ENCODE data around the gene STX16. TPM values are rescaled to one million over a fixed set of nuclear protein-coding genes. Genes with fewer than 3 reads are reported as not detected.

STX16 gene
- total RNA-seq, 1 donor from 2014 or later = 57.0 TPM

GRCh38 chr20:58660855-58661597, 9.9 kb downstream of the STX16 start:
- Histone ChIP-seq H3K27me3 (no peaks in the 10 kb centered on the region), H3K4me3 (no peak overlapping the region), H3K9me3 (no peaks in the 10 kb centered on the region), H3K4me1 (peaks cover 24% of the 10 kb centered on the region), H3K36me3 (peaks cover 40% of the 10 kb centered on the region), H3K27ac (no peak overlapping the region)
- DNase-seq (no peak), ATAC-seq (no peak)
- intact Hi-C loops (cut with DNase I) = no loop called here
- TF ChIP-seq, protein P1, sequence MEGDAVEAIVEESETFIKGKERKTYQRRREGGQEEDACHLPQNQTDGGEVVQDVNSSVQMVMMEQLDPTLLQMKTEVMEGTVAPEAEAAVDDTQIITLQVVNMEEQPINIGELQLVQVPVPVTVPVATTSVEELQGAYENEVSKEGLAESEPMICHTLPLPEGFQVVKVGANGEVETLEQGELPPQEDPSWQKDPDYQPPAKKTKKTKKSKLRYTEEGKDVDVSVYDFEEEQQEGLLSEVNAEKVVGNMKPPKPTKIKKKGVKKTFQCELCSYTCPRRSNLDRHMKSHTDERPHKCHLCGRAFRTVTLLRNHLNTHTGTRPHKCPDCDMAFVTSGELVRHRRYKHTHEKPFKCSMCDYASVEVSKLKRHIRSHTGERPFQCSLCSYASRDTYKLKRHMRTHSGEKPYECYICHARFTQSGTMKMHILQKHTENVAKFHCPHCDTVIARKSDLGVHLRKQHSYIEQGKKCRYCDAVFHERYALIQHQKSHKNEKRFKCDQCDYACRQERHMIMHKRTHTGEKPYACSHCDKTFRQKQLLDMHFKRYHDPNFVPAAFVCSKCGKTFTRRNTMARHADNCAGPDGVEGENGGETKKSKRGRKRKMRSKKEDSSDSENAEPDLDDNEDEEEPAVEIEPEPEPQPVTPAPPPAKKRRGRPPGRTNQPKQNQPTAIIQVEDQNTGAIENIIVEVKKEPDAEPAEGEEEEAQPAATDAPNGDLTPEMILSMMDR (IDR thresholded peaks at IDR 0.05) = no peak

DNA sequence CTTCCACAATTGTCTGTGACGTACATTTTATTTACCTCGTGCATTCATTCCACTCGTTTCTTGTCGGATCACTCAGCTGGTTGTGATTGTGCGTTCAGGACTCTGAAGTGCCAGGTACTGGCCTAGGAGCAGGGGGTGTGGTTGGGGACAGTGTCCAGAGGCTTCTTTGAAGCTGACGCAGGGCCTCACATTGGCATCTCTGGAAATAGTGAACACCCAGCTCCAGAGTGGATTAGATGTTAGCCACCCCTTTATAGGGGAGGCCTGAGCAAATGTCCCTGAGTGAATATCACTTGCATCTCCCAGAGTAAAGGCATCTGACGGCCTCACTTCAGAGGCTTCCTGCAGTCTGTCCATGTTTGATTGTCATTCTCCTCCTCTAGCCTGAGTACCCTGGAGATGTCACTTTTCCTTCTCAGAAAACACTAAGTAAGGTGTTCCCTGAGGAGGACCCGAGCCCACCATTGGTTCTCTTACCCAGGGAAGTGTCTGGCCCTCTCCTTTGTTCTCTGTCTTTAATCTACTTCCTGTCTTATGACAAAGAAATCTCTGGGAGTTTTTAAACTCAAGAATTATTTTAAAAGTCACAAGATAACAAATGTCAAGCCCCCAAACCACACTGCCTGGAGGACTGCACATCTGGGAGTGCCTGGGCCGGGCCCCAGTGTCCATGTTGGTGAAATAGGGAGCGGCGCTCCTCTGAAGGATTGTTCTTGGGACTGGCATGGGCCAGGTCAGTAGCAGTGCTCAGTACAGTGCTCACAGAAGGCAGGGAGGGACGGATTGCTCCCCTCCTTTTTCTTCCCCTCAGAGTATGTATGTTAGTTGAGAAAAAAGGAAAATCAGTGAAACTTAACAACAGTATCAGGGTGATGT, 10.8 kb downstream of the STX16 start:
- H3K4me3 ChIP-seq = no peak overlapping the region
- DNase-seq = no peak
- H3K27ac ChIP-seq = no peak overlapping the region
- H3K9me3 ChIP-seq = no peaks in the 10 kb centered on the region
- intact Hi-C loops (cut with DNase I) = no loop called here
- H3K27me3 ChIP-seq = no peaks in the 10 kb centered on the region
- H3K36me3 ChIP-seq = peaks cover 40% of the 10 kb centered on the region
- ATAC-seq = peak; percentile 53
- peaks cover 24% of the 10 kb centered on the region for H3K4me1 ChIP-seq
- TF ChIP-seq, protein P1 (IDR thresholded peaks at IDR 0.05) = no peak

DNA sequence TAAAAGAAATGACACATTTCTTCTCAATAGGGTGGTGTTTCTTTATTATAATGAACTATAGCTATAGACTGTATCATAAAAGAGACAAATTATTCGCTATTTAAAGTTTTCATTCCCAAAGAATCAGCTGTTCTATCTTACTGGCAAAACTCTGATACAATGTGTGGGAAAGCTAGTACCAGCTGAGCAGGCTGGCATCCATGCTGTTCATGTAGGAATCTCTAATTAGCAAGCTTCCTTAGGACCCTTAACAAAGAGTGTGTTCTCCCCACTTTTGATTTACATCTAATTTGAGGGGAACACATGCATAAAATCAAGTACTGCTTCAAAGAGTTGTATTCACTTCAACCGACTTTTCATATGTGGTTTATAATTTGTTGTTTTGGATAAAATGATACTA, 13.2 kb downstream of the STX16 start:
- H3K36me3 ChIP-seq = peaks cover 51% of the 10 kb centered on the region
- TF ChIP-seq, protein P1 (IDR thresholded peaks at IDR 0.05) = no peak
- no peak overlapping the region for H3K27ac ChIP-seq
- H3K9me3 ChIP-seq = no peaks in the 10 kb centered on the region
- H3K4me3 ChIP-seq = no peak overlapping the region
- no peak for DNase-seq
- peaks cover 9% of the 10 kb centered on the region for H3K4me1 ChIP-seq
- no peak for ATAC-seq
- no peaks in the 10 kb centered on the region for H3K27me3 ChIP-seq
- intact Hi-C loops (cut with DNase I) = no loop called here

- DNase-seq (no peak), ATAC-seq (no peak)
- Histone ChIP-seq H3K27me3 (no peaks in the 10 kb centered on the region), H3K27ac (no peak overlapping the region), H3K36me3 (peaks cover 55% of the 10 kb centered on the region), H3K9me3 (no peaks in the 10 kb centered on the region), H3K4me3 (no peak overlapping the region), H3K4me1 (peaks cover 9% of the 10 kb centered on the region)
- intact Hi-C loops (cut with DNase I) = no loop called here
- TF ChIP-seq, protein P1 (IDR thresholded peaks at IDR 0.05) = no peak
These were observed 13.8 kb downstream of the STX16 start for GRCh38 chr20:58664883-58665282.

GRCh38 chr20:58665606-58666005, 14.5 kb downstream of the STX16 start:
- intact Hi-C loops (cut with DNase I) = no loop called here
- Histone ChIP-seq H3K27me3 (no peaks in the 10 kb centered on the region), H3K9me3 (no peaks in the 10 kb centered on the region), H3K27ac (no peak overlapping the region), H3K4me1 (peaks cover 9% of the 10 kb centered on the region), H3K4me3 (no peak overlapping the region), H3K36me3 (peaks cover 57% of the 10 kb centered on the region)
- DNase-seq (no peak), ATAC-seq (no peak)
- TF ChIP-seq, protein P1 (IDR thresholded peaks at IDR 0.05) = no peak

Data from upper lobe of right lung (tissue), 1 donor.